Measurements from ENCODE around the gene SLC24A3.

SLC24A3 gene

DNA sequence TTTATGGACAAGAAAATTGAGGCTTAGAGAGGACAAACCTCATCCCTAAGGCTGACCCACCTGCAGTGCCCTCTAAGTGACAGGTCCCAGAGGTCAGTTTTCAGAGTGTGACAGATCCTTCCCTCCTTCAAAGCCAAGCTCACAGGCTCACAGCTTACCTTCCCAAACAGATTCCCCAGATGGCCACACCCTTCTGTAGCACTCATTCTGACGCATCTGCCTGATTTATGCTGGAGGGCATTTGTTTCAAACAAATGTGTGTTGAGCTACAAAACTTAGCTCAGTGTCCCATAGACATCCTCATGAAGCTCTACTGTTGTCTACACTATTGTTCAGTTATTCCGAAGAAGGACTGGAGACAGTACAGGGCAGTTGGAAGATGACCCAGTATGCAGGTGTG lies 485.0 kb downstream of the SLC24A3 start:
- no peak overlapping the region for H3K27ac ChIP-seq
- TF ChIP-seq POLR2AphosphoS5 (IDR thresholded peaks at IDR 0.05; ENCODE audit: borderline replicate concordance, low read depth, low read length), result no peak
- no peak for TF ChIP-seq EZH2 (IDR thresholded peaks at IDR 0.05)
- no peak for TF ChIP-seq FOXP2 (optimal IDR thresholded peaks at IDR 0.05; ENCODE audit: control extremely low read depth, extremely low read length, insufficient read depth)
- no peak for DNase-seq (ENCODE audit: low read depth, low spot score)
- H3K9ac ChIP-seq (ENCODE audit: insufficient read length), result no peak overlapping the region
- H3K36me3 ChIP-seq (ENCODE audit: insufficient read depth, low read length), result peaks cover 52% of the 10 kb centered on the region
- H3K4me3 ChIP-seq, result no peak overlapping the region
- H3K9me3 ChIP-seq (ENCODE audit: low read depth, low read length), result peaks cover 4% of the 10 kb centered on the region; the same call in 1 of the 2 replicates

DNA sequence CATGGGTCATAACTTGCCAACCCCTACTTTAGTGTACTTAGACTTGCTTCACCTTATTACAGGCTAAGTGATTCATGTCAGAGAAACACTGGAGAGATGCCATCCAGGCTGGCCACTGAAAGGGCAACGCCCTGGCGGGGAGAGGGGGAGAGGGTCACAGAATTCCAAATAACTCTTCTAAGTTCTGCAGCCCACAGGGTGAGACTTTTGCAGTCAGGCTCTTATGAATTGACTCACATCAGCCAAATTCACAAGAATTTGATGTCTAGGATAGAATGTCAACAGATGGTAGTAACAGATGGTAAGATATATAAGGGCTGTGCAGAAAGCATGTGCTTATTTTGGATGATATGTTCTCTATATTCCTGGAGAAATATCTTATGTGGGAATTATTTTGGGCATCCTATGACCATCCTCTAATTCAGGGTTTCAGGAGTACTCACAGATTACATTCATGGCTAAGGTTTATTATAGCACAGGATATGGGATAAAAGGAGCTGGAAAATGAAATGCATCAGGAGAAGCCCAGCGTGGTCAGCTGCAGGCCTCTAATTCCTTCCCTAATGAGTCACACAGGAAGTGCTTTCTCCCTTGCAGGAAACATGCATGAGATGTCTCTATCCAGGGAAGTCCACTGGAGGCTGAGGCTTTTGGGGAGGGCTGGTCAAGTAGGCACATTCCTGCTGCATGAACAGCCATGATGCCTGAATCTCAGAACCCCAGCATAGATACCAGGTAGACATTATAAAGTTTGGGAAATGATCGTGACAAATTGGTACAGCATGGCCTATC lies 486.9 kb downstream of the SLC24A3 start:
- Histone ChIP-seq H3K27ac (no peak overlapping the region), H3K9me3 (ENCODE audit: low read depth, low read length) (peaks cover 4% of the 10 kb centered on the region; the same call in 1 of the 2 replicates)
- no peak for DNase-seq (ENCODE audit: low read depth, low spot score)

DNA sequence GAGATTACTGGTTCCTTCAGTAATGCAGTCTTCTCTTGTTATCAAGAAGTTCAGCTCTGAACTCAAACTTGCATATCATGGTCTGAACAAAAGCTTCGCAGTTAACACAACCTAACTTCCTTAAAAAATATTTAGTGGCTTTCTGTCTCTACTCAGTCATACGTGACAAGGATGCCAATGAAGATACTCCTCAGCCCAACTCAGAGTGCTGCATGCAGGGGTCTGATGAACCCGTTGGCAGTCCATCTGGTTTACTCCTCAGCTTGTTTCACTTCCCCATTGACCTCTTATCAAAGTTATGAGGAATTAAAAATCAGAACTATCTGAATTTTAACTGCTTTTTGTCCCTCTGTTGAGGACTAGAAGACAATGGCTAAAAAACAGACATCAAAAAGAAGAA lies 489.0 kb downstream of the SLC24A3 start:
- no peak for DNase-seq (ENCODE audit: low read depth, low spot score)
- Histone ChIP-seq H3K27ac (no peak overlapping the region), H3K9ac (ENCODE audit: insufficient read length) (no peak overlapping the region), H3K36me3 (ENCODE audit: insufficient read depth, low read length) (peaks cover 51% of the 10 kb centered on the region), H3K9me3 (ENCODE audit: low read depth, low read length) (peaks cover 4% of the 10 kb centered on the region; the same call in 1 of the 2 replicates), H3K4me3 (no peak overlapping the region)
- no peak for TF ChIP-seq EZH2 (IDR thresholded peaks at IDR 0.05)
- no peak for TF ChIP-seq FOXP2 (optimal IDR thresholded peaks at IDR 0.05; ENCODE audit: control extremely low read depth, extremely low read length, insufficient read depth)
- TF ChIP-seq POLR2AphosphoS5 (IDR thresholded peaks at IDR 0.05; ENCODE audit: borderline replicate concordance, low read depth, low read length), result no peak

More for the DNA sequence above, 486.9 kb downstream of the SLC24A3 start:
- H3K36me3 ChIP-seq (ENCODE audit: insufficient read depth, low read length), result peaks cover 51% of the 10 kb centered on the region
- no peak overlapping the region for H3K4me3 ChIP-seq
- no peak overlapping the region for H3K9ac ChIP-seq (ENCODE audit: insufficient read length)
- TF ChIP-seq POLR2AphosphoS5 (IDR thresholded peaks at IDR 0.05; ENCODE audit: borderline replicate concordance, low read depth, low read length), result no peak
- no peak for TF ChIP-seq EZH2 (IDR thresholded peaks at IDR 0.05)
- TF ChIP-seq FOXP2 (optimal IDR thresholded peaks at IDR 0.05; ENCODE audit: control extremely low read depth, extremely low read length, insufficient read depth), result no peak

DNA sequence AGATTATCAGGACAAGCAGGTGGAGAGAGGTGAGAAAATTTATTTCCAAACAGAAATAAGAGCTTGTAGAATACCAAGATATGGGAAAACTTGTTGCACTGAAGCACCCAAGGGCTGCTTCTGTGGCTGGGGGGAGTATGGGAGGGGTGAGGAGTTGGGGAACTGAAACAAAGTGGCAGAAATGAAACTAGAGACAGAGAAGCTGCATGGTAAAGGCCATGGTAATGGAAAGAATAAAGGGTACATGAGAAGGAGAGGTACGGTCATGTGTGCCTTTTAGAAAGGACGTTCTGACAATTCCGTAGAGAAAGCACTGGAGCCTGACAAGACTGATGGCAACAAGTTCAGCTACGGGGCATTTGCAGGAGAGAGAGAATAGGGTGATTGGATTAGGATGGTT lies 494.0 kb downstream of the SLC24A3 start:
- Histone ChIP-seq H3K36me3 (ENCODE audit: insufficient read depth, low read length) (peaks cover 15% of the 10 kb centered on the region), H3K9me3 (ENCODE audit: low read depth, low read length) (peaks cover 4% of the 10 kb centered on the region; the same call in 1 of the 2 replicates), H3K9ac (ENCODE audit: insufficient read length) (no peak overlapping the region), H3K27ac (no peak overlapping the region), H3K4me3 (no peak overlapping the region)
- no peak for DNase-seq (ENCODE audit: low read depth, low spot score)
- TF ChIP-seq POLR2AphosphoS5 (IDR thresholded peaks at IDR 0.05; ENCODE audit: borderline replicate concordance, low read depth, low read length) (no peak), FOXP2 (optimal IDR thresholded peaks at IDR 0.05; ENCODE audit: control extremely low read depth, extremely low read length, insufficient read depth) (no peak), EZH2 (IDR thresholded peaks at IDR 0.05) (no peak)

DNA sequence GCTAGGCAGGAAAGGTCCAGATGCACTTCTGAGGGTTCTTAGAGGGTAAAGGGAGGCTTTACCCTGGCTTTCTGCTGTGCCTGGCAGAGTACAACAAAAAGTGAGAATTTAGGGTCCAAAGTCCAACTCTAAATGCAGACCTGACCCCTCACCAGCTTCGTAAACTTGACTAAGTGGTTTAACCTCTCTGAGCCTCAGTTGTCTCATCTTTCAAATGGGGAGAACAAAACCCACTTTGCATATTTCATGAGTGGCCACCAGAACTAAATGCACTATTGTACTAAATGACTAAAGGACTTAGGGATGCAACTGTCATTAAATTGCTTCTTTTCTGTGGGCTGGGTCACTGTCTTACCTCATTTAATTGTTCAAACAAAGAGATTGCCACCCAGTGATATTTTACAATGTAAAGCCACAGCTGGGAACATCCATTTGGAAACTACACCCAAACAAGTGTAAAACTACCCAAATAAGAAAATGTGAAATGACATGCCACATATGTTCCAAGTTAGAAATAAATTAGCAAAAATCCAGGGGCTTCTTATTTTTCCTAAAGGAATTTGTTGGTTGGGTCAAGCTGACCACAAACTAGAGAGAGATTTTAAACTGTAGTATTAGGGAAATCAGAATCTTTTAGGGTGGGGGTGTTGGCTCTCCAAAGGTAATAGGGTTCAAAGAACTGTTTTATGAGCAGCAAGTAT lies 497.3 kb downstream of the SLC24A3 start:
- TF ChIP-seq FOXP2 (optimal IDR thresholded peaks at IDR 0.05; ENCODE audit: control extremely low read depth, extremely low read length, insufficient read depth) (no peak), POLR2AphosphoS5 (IDR thresholded peaks at IDR 0.05; ENCODE audit: borderline replicate concordance, low read depth, low read length) (no peak), EZH2 (IDR thresholded peaks at IDR 0.05) (no peak)
- Histone ChIP-seq H3K36me3 (ENCODE audit: insufficient read depth, low read length) (no peaks in the 10 kb centered on the region), H3K9ac (ENCODE audit: insufficient read length) (no peak overlapping the region), H3K27ac (no peak overlapping the region), H3K9me3 (ENCODE audit: low read depth, low read length) (no peaks in the 10 kb centered on the region), H3K4me3 (no peak overlapping the region)
- DNase-seq (ENCODE audit: low read depth, low spot score), result no peak

DNA sequence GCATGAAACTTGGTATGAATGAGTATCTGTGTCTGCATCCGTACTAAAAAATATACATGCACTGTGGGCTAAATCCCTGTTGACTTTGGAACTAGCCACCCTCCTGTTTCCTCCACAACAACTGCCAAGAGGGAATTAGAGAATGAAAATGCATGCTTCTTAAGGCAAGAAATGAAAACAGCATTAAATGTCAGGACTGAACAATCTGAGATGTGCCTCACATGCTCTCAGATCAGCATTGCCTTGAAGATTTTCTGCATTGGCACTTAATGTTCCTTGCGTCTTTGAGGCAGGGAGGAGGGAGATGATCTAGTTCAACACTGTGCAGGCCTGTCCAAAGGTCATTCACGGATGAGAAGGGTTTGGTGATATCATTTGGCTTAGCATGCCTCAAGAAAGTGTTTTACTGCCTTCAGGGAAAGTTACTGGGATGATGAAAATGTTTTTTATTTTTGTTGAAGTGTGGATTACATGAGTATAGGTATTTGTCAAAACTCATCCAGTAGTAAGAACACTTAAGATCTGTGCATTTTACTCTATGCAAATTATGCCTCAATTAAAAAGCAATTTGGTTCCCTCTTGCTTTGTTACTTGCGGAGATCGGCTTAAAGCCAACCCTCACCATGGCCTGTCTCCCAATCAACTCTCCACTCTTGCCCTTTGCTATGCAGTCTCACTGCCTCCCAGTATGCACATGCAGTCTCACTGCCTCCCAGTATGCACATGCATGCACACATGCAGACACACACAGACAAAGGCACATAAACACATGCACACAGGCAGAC lies 498.1 kb downstream of the SLC24A3 start:
- TF ChIP-seq FOXP2 (optimal IDR thresholded peaks at IDR 0.05; ENCODE audit: control extremely low read depth, extremely low read length, insufficient read depth) (no peak), POLR2AphosphoS5 (IDR thresholded peaks at IDR 0.05; ENCODE audit: borderline replicate concordance, low read depth, low read length) (no peak), EZH2 (IDR thresholded peaks at IDR 0.05) (no peak)
- DNase-seq (ENCODE audit: low read depth, low spot score), result no peak

DNA sequence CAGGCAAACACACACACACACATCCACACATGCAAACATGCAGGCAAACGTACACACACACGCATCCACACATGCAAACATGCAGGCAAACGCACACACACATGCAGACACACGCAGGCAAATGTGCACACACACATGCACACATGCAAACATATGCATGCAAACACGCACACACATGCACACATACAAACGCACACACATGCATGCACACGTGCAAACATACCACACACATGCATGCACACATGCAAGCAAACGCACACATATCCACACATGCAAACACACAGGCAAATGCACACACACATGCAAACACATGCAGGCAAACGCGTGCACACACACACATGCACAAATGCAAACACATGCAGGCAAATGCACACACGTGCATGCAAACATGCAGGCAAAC lies 498.7 kb downstream of the SLC24A3 start:
- Histone ChIP-seq H3K4me3 (no peak overlapping the region), H3K9ac (ENCODE audit: insufficient read length) (no peak overlapping the region), H3K27ac (no peak overlapping the region), H3K36me3 (ENCODE audit: insufficient read depth, low read length) (no peaks in the 10 kb centered on the region; the same call in 1 of the 2 replicates), H3K9me3 (ENCODE audit: low read depth, low read length) (no peaks in the 10 kb centered on the region)
- TF ChIP-seq EZH2 (IDR thresholded peaks at IDR 0.05) (no peak), POLR2AphosphoS5 (IDR thresholded peaks at IDR 0.05; ENCODE audit: borderline replicate concordance, low read depth, low read length) (no peak), FOXP2 (optimal IDR thresholded peaks at IDR 0.05; ENCODE audit: control extremely low read depth, extremely low read length, insufficient read depth) (no peak)
- no peak for DNase-seq (ENCODE audit: low read depth, low spot score)

More for the DNA sequence above, 498.1 kb downstream of the SLC24A3 start:
- H3K9ac ChIP-seq (ENCODE audit: insufficient read length), result no peak overlapping the region
- H3K9me3 ChIP-seq (ENCODE audit: low read depth, low read length), result no peaks in the 10 kb centered on the region
- H3K4me3 ChIP-seq, result no peak overlapping the region
- no peak overlapping the region for H3K27ac ChIP-seq
- no peaks in the 10 kb centered on the region; the same call in 1 of the 2 replicates for H3K36me3 ChIP-seq (ENCODE audit: insufficient read depth, low read length)
